ENCODE data around the gene CCDC12.

DNA sequence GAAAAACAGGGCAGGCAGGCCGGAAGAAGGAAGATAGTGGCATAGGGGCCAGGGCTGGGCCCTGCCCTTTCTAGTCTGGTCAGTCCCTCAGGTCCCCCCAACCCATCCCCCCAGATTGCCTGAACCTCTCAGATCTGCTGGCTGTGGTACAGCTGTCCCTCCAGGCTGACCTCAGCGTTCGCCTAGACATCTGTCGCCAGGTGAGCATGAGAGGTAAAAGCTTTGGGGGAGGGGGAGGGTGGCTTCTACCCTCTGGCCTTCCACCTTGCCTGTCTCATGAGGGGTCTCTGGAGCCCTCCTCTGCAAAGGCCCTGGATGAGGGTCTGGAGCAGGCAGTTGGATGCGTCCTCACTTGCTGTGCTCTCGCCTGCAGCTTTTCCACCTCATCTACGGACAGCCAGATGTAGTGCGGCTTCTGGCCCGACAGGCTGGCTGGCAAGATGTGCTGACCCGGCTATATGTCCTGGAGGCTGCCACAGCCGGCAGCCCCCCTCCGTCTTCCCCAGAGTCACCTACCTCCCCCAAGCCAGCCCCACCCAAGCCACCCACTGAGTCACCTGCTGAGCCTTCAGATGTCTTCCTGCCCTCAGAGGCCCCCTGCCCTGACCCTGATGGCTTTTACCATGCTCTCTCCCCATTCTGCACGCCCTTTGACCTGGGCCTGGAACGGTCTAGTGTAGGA lies 23.1 kb upstream of the CCDC12 start:
- no peak for TF ChIP-seq CTCF (IDR thresholded peaks at IDR 0.05)
- no peak for TF ChIP-seq POLR2A (IDR thresholded peaks at IDR 0.05)

Data from uterus (tissue), 2 donors.